ENCODE measurements around the gene FARS2.
A peak's percentile ranks its signal among the peaks of the same experiment; 100 is the strongest.

Gene FARS2

DNA sequence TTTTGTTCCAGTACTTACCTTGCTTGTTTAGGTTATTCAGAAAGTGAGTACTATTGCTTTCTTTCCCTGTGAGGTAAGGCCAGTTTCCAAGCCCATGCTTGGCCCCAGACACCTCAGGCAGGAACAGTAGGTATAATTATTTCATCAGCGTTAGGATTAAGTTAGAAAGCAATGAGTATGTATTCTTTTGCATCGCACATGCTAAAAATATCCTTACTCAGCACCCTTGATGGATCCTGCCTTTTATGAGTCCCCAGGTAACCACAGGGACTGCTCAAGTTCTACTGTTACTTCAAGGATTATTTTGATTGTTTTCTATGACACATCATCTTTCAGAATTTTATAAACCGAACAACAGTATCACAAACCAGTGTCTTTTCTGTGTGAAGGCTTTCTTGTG is 128.9 kb downstream of the FARS2 start:
- FAIRE-seq (no peak), DNase-seq (ENCODE audit: insufficient read length) (no peak)
- no peak for TF ChIP-seq TAF1 (IDR thresholded peaks at IDR 0.05; ENCODE audit: borderline replicate concordance, low read depth, low read length)
- TF ChIP-seq POLR2AphosphoS5 (IDR thresholded peaks at IDR 0.05; ENCODE audit: low read depth, low read length) = no peak
- TF ChIP-seq POLR2A (IDR thresholded peaks at IDR 0.05; ENCODE audit: low read depth, low read length) = no peak

- no peak for FAIRE-seq
- no peak for DNase-seq (ENCODE audit: insufficient read length)
- TF ChIP-seq POLR2A (IDR thresholded peaks at IDR 0.05; ENCODE audit: low read depth, low read length) (no peak), POLR2AphosphoS5 (IDR thresholded peaks at IDR 0.05; ENCODE audit: low read depth, low read length) (no peak), TAF1 (IDR thresholded peaks at IDR 0.05; ENCODE audit: borderline replicate concordance, low read depth, low read length) (no peak)
These were observed 133.0 kb downstream of the FARS2 start for GRCh38 chr6:5394280-5394679.

GRCh38 chr6:5395719-5396118 is 134.4 kb downstream of the FARS2 start:
- TF ChIP-seq POLR2AphosphoS5 (IDR thresholded peaks at IDR 0.05; ENCODE audit: low read depth, low read length) (no peak), POLR2A (IDR thresholded peaks at IDR 0.05; ENCODE audit: low read depth, low read length) (no peak), TAF1 (IDR thresholded peaks at IDR 0.05; ENCODE audit: borderline replicate concordance, low read depth, low read length) (no peak)
- DNase-seq (ENCODE audit: insufficient read length) (no peak), FAIRE-seq (no peak)

- TF ChIP-seq TAF1 (IDR thresholded peaks at IDR 0.05; ENCODE audit: borderline replicate concordance, low read depth, low read length) (no peak), POLR2A (IDR thresholded peaks at IDR 0.05; ENCODE audit: low read depth, low read length) (no peak), POLR2AphosphoS5 (IDR thresholded peaks at IDR 0.05; ENCODE audit: low read depth, low read length) (no peak)
- FAIRE-seq (peak; percentile 67), DNase-seq (ENCODE audit: insufficient read length) (no peak)
These were observed 137.2 kb downstream of the FARS2 start for GRCh38 chr6:5398530-5398929.

DNA sequence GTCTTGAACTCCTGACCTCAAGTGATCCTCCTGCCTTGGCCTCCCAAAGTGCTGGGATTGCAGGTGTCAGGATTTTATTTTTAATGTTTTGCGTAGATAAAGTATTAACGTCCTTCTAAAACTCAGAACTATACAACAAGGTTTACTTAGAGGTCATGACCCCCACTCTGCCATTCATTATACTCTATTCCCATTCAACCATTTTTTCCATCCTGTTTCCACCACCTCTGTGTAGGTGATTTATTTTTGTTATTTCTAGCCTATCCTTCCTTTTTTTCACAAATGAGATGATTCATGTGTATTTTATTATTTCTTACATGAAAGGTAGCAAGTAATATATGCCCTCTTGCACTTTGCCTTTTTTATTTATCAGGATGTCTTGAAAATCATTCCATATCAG is 138.1 kb downstream of the FARS2 start:
- DNase-seq (ENCODE audit: insufficient read length) = no peak
- TF ChIP-seq TAF1 (IDR thresholded peaks at IDR 0.05; ENCODE audit: borderline replicate concordance, low read depth, low read length) (no peak), POLR2A (IDR thresholded peaks at IDR 0.05; ENCODE audit: low read depth, low read length) (no peak), POLR2AphosphoS5 (IDR thresholded peaks at IDR 0.05; ENCODE audit: low read depth, low read length) (no peak)
- no peak for FAIRE-seq

- DNase-seq (ENCODE audit: insufficient read length) = no peak
- TF ChIP-seq POLR2AphosphoS5 (IDR thresholded peaks at IDR 0.05; ENCODE audit: low read depth, low read length) (no peak), POLR2A (IDR thresholded peaks at IDR 0.05; ENCODE audit: low read depth, low read length) (no peak), TAF1 (IDR thresholded peaks at IDR 0.05; ENCODE audit: borderline replicate concordance, low read depth, low read length) (no peak)
- FAIRE-seq = no peak
These were observed 140.8 kb downstream of the FARS2 start for GRCh38 chr6:5401845-5402738.

DNA sequence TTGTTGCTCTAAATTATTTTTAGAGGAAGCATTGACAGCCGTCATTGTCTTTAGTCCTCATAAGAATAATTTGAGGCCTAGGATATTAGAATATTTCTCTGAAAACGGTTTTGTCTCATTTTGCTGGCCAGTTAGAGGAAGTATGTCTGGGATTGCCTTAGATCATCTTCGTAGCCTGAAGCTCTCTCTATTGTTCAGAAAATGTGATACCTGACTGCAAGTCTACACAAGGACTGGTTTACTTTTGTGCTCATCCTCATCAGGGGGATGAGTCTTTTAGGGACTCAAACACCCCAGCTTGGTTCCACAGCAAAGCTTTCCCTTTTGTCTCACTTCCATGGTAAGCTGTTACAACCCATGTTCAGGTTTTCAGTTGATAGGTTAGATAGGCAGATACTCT is 141.8 kb downstream of the FARS2 start:
- no peak for DNase-seq (ENCODE audit: insufficient read length)

GRCh38 chr6:5403609-5404008 is 142.3 kb downstream of the FARS2 start:
- no peak for TF ChIP-seq POLR2A (IDR thresholded peaks at IDR 0.05; ENCODE audit: low read depth, low read length)
- no peak for TF ChIP-seq POLR2AphosphoS5 (IDR thresholded peaks at IDR 0.05; ENCODE audit: low read depth, low read length)
- TF ChIP-seq TAF1 (IDR thresholded peaks at IDR 0.05; ENCODE audit: borderline replicate concordance, low read depth, low read length) = no peak
- no peak for FAIRE-seq
- no peak for DNase-seq (ENCODE audit: insufficient read length)

More for the DNA sequence above, 141.8 kb downstream of the FARS2 start:
- FAIRE-seq = peak; percentile 67
- TF ChIP-seq POLR2A (IDR thresholded peaks at IDR 0.05; ENCODE audit: low read depth, low read length) = no peak
- no peak for TF ChIP-seq POLR2AphosphoS5 (IDR thresholded peaks at IDR 0.05; ENCODE audit: low read depth, low read length)
- no peak for TF ChIP-seq TAF1 (IDR thresholded peaks at IDR 0.05; ENCODE audit: borderline replicate concordance, low read depth, low read length)

DNA sequence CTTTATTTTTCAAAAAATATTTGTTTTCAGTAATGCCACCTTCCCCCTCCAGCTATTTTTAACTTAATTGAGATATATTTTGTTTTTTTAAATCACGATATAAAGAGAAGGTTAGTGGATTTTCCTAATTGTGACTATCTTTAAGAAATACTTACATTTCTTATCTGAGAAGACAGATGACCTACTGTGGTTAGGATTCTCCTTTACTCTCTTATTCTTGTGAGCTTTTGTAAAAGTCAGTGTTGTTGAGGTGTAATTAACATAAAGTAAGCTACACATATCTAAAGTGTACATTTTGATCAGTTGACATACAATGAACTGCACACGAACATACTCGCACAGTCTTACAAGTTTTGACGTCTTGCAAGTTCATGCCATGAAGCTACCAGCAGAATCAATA is 144.7 kb downstream of the FARS2 start:
- DNase-seq (ENCODE audit: insufficient read length) = no peak
- TF ChIP-seq TAF1 (IDR thresholded peaks at IDR 0.05; ENCODE audit: borderline replicate concordance, low read depth, low read length) = no peak
- no peak for TF ChIP-seq POLR2AphosphoS5 (IDR thresholded peaks at IDR 0.05; ENCODE audit: low read depth, low read length)
- no peak for TF ChIP-seq POLR2A (IDR thresholded peaks at IDR 0.05; ENCODE audit: low read depth, low read length)
- no peak for FAIRE-seq

- FAIRE-seq (no peak), DNase-seq (ENCODE audit: insufficient read length) (no peak)
- TF ChIP-seq POLR2AphosphoS5 (IDR thresholded peaks at IDR 0.05; ENCODE audit: low read depth, low read length) (no peak), POLR2A (IDR thresholded peaks at IDR 0.05; ENCODE audit: low read depth, low read length) (no peak)
These were observed 150.1 kb downstream of the FARS2 start for GRCh38 chr6:5411414-5411813.

DNA sequence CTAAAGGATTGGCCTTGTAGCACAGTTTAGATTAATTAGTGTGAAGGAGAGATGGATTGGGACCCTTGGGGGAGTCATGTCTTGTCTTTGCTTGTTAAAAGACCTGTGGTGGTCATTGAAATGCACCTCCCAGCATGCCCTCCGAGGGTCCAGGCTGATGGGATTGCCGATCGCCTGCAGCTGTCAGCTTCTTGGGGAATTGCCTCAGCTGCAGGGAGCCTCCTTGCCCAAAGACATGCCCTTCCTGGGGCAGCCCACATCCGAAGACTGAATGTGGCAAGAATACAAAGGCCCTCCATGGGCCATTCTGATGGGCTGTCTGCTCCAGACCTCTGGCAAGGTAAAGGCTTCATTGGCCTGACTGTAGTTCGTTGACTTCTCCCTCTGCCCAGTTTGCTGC is 150.7 kb downstream of the FARS2 start:
- no peak for FAIRE-seq
- no peak for TF ChIP-seq POLR2AphosphoS5 (IDR thresholded peaks at IDR 0.05; ENCODE audit: low read depth, low read length)
- TF ChIP-seq TAF1 (IDR thresholded peaks at IDR 0.05; ENCODE audit: borderline replicate concordance, low read depth, low read length) = no peak
- no peak for TF ChIP-seq POLR2A (IDR thresholded peaks at IDR 0.05; ENCODE audit: low read depth, low read length)
- DNase-seq (ENCODE audit: insufficient read length) = no peak

GRCh38 chr6:5412663-5413062 is 151.3 kb downstream of the FARS2 start:
- TF ChIP-seq POLR2AphosphoS5 (IDR thresholded peaks at IDR 0.05; ENCODE audit: low read depth, low read length) (no peak), TAF1 (IDR thresholded peaks at IDR 0.05; ENCODE audit: borderline replicate concordance, low read depth, low read length) (no peak), POLR2A (IDR thresholded peaks at IDR 0.05; ENCODE audit: low read depth, low read length) (no peak)
- FAIRE-seq (no peak), DNase-seq (ENCODE audit: insufficient read length) (no peak)
